Fibroblast of villous mesenchyme (primary cell): ENCODE data around the gene SRRM2. TPM values are rescaled to one million over a fixed set of nuclear protein-coding genes. Genes with fewer than 3 reads are reported as not detected.
"Not testable (repeated sequence)": the region's sequence is repeated elsewhere in the genome, so short reads cannot be mapped to it uniquely, and the experiment has no call there.

ENCODE experiments used
- DNase-seq: peaks from one replicate; pipeline ENCODE4 v3.0.0-alpha.2; 2010; ENCODE audit warnings: low read depth
- H3K4me3 ChIP-seq: 2 replicates; pipeline ENCODE4 v1.5.1; 2011; ENCODE audit warnings: low read depth, mild to moderate bottlenecking, low read length
- CTCF ChIP-seq: IDR thresholded peaks from 2 replicates; pipeline ENCODE4 v1.5.1; 2012; ENCODE audit warnings: low read depth, mild to moderate bottlenecking, low read length; ENCODE audit not compliant: insufficient read depth
- total RNA-seq: library from RNA; depleted of rRNA; stranded (reverse); fragments of >200 nt; gene quantifications from 2 replicates; pipeline ENCODE4 v1.2.3, GENCODE V29; 2012

The SRRM2 gene
- total RNA-seq, 1 donor = 62.2 TPM

- peak within 1 kb of the TSS; percentile 65 for H3K4me3 ChIP-seq
- no peak for DNase-seq
These were observed 32.4 kb upstream of the SRRM2 start, which contains the start of gene PRSS27 for GRCh38 chr16:2720064-2720457. Gene PRSS27 (minus strand): TSS chr16:2720224. CDS start chr16:2720160, 64 bp downstream.

GRCh38 chr16:2720719-2721633 lies 31.5 kb upstream of the SRRM2 start:
- H3K4me3 ChIP-seq = peak overlapping the region; percentile 65
- DNase-seq = peak; percentile 83

More at GRCh38 chr16:2720064-2720457, 32.4 kb upstream of the SRRM2 start, which contains the start of gene PRSS27:
- no peak for TF ChIP-seq CTCF

GRCh38 chr16:2721634-2722173 lies 30.7 kb upstream of the SRRM2 start:
- not testable (repeated sequence) for DNase-seq
- peak overlapping the region; percentile 65 for H3K4me3 ChIP-seq

More at GRCh38 chr16:2720719-2721633, 31.5 kb upstream of the SRRM2 start:
- peak; percentile 48 for TF ChIP-seq CTCF

GRCh38 chr16:2724088-2724676 lies 28.3 kb upstream of the SRRM2 start:
- TF ChIP-seq CTCF = no peak
- H3K4me3 ChIP-seq = no peak overlapping the region
- no peak for DNase-seq

- no peak for DNase-seq
- TF ChIP-seq CTCF = no peak
- H3K4me3 ChIP-seq = no peak overlapping the region
These were observed 27.6 kb upstream of the SRRM2 start for GRCh38 chr16:2724816-2725348.

- TF ChIP-seq CTCF = no peak
- no peak for DNase-seq
- H3K4me3 ChIP-seq = no peak overlapping the region
These were observed 25.5 kb upstream of the SRRM2 start for GRCh38 chr16:2726923-2727322.

GRCh38 chr16:2728034-2728433 lies 24.4 kb upstream of the SRRM2 start:
- DNase-seq = no peak
- H3K4me3 ChIP-seq = no peak overlapping the region
- TF ChIP-seq CTCF = no peak
